Neural progenitor cell (in vitro differentiated cells): ENCODE data around the gene MYBPH.

Experiments used
- CTCF ChIP-seq: fragments of 200-600 bp; sonication (generic); IDR thresholded peaks from 2 replicates; pipeline ENCODE4 v1.5.1; 2017; ENCODE audit warnings: antibody characterized with exemption, mild to moderate bottlenecking
- EZH2 ChIP-seq: fragments of 200-600 bp; sonication (generic); IDR thresholded peaks from 2 replicates; pipeline ENCODE4 v1.6.1; 2017; ENCODE audit warnings: antibody characterized with exemption, mild to moderate bottlenecking, moderate library complexity
- EZH2phosphoT487 ChIP-seq: fragments of 200-600 bp; sonication (generic); IDR thresholded peaks from 2 replicates; pipeline ENCODE4 v1.6.1; 2017; ENCODE audit warnings: antibody characterized with exemption

- TF ChIP-seq CTCF (no peak), EZH2 (no peak), EZH2phosphoT487 (no peak)
Measured at GRCh38 chr1:203173011-203173555, 2.5 kb downstream of the MYBPH start.
